Loucy (cell line): Measurements from ENCODE around the gene BTNL8.

Source experiments
- H2AFZ ChIP-seq: fragments of 200-600 bp; sonication (generic); 2 replicates; pipeline ENCODE4 v1.6.0; 2016; ENCODE audit warnings: antibody characterized with exemption, mild to moderate bottlenecking, low read length, moderate library complexity
- H3F3A ChIP-seq: fragments of 200-600 bp; 2 replicates; pipeline ENCODE4 v1.6.0; 2016; ENCODE audit warnings: antibody characterized with exemption, low read depth, mild to moderate bottlenecking
- H3K27me3 ChIP-seq: fragments of 200-600 bp; sonication (generic); 2 replicates; pipeline ENCODE4 v1.6.1; 2014; ENCODE audit warnings: low read length, mild to moderate bottlenecking; ENCODE audit not compliant: insufficient read depth, poor library complexity, severe bottlenecking
- H3K36me3 ChIP-seq: fragments of 200-600 bp; sonication (generic); 2 replicates; pipeline ENCODE4 v1.6.1; 2016; ENCODE audit warnings: low read length; ENCODE audit not compliant: insufficient read depth
- H3K4me1 ChIP-seq: fragments of 200-600 bp; sonication (generic); 2 replicates; pipeline ENCODE4 v1.5.1; 2014; ENCODE audit warnings: low read length, mild to moderate bottlenecking; ENCODE audit not compliant: insufficient read depth, poor library complexity, severe bottlenecking
- H3K4me2 ChIP-seq: fragments of 200-600 bp; sonication (generic); 2 replicates; pipeline ENCODE4 v1.6.0; 2014; ENCODE audit warnings: antibody characterized with exemption, low read length, low read depth, mild to moderate bottlenecking; ENCODE audit not compliant: poor library complexity, severe bottlenecking
- H3K4me3 ChIP-seq: fragments of 200-600 bp; sonication (generic); 2 replicates; pipeline ENCODE4 v1.5.1; 2014; ENCODE audit warnings: low read length, mild to moderate bottlenecking, mixed read lengths; ENCODE audit not compliant: poor library complexity, severe bottlenecking
- H3K79me2 ChIP-seq: fragments of 200-600 bp; sonication (generic); 2 replicates; pipeline ENCODE4 v1.6.1; 2014; ENCODE audit warnings: low read length; ENCODE audit not compliant: insufficient read depth
- H3K9ac ChIP-seq: fragments of 200-600 bp; sonication (generic); 2 replicates; pipeline ENCODE4 v1.6.0; 2014; ENCODE audit warnings: mild to moderate bottlenecking, low read depth, low read length, moderate library complexity; ENCODE audit not compliant: poor library complexity, severe bottlenecking
- H3K9me2 ChIP-seq: fragments of 200-600 bp; sonication (generic); replicated peaks from 2 replicates; pipeline ENCODE4 v1.6.1; 2016; ENCODE audit warnings: low read depth, low read length, mixed read lengths
- H3K9me3 ChIP-seq: fragments of 200-600 bp; sonication (generic); 2 replicates; pipeline ENCODE4 v1.6.1; 2014; ENCODE audit warnings: mild to moderate bottlenecking, antibody characterized with exemption, low read length, low read depth; ENCODE audit not compliant: insufficient read depth
- H4K20me1 ChIP-seq: fragments of 200-600 bp; sonication (generic); 2 replicates; pipeline ENCODE4 v1.6.0; 2014; ENCODE audit warnings: antibody characterized with exemption, low read length, mild to moderate bottlenecking; ENCODE audit not compliant: insufficient read depth, poor library complexity, severe bottlenecking
- EZH2phosphoT487 ChIP-seq: fragments of 200-600 bp; IDR thresholded peaks from 2 replicates; pipeline ENCODE4 v1.6.1; 2018; ENCODE audit warnings: antibody characterized with exemption, mild to moderate bottlenecking, moderate library complexity, borderline replicate concordance
- TF ChIP-seq, protein P1 (sequence below): fragments of 200-600 bp; sonication (generic); conservative IDR thresholded peaks from 2 replicates; pipeline ENCODE4 v1.5.1; 2014; ENCODE audit warnings: mild to moderate bottlenecking, antibody characterized with exemption, low read length

BTNL8 gene

DNA sequence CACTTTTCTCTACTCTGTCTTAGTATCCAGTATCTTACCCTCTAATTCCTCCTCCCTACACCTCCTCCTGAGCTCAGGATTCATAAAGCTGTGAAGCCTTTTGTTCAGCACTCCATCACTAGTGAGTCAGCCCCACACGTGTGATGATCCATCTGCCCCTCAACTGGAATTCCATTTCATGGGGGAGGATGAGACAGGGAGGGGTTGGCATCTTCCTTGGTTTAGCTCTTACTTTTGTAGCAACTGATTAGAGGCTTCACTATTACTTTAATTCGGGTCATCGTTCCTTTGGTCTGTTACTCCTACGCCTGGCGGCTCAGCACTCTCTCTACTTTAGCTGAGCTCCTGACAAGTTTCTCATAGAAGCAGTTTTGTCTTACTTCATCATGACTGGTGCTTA, 11.8 kb downstream of the BTNL8 start:
- Histone ChIP-seq H3K9ac (no peak overlapping the region), H3K4me2 (no peak overlapping the region)

DNA sequence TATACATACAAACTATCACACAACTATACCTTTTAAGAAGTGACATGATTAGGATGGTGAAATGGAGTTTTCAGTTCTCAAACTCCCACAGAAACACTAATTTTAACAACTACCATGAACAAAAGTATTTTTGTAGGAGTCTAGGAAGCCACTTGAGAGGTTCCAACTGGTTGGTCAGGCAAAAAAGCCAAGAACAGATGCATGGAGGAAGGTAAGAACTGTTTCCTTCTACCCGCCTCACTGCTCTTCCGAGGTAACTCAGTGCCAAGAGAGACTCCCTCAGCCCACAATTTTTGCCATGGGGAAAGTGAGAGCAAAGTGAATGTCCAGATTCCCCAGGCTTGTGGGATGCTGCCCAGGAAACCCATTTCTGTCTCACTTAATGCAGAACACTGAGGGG, 15.7 kb downstream of the BTNL8 start:
- TF ChIP-seq, protein P1, sequence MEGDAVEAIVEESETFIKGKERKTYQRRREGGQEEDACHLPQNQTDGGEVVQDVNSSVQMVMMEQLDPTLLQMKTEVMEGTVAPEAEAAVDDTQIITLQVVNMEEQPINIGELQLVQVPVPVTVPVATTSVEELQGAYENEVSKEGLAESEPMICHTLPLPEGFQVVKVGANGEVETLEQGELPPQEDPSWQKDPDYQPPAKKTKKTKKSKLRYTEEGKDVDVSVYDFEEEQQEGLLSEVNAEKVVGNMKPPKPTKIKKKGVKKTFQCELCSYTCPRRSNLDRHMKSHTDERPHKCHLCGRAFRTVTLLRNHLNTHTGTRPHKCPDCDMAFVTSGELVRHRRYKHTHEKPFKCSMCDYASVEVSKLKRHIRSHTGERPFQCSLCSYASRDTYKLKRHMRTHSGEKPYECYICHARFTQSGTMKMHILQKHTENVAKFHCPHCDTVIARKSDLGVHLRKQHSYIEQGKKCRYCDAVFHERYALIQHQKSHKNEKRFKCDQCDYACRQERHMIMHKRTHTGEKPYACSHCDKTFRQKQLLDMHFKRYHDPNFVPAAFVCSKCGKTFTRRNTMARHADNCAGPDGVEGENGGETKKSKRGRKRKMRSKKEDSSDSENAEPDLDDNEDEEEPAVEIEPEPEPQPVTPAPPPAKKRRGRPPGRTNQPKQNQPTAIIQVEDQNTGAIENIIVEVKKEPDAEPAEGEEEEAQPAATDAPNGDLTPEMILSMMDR = no peak
- TF ChIP-seq EZH2phosphoT487 = no peak
- no peak overlapping the region for H3K9ac ChIP-seq
- H3K79me2 ChIP-seq = no peaks in the 10 kb centered on the region
- H3K9me3 ChIP-seq = no peaks in the 10 kb centered on the region
- no peaks in the 10 kb centered on the region for H3K36me3 ChIP-seq
- H3K9me2 ChIP-seq = no peaks in the 10 kb centered on the region
- no peak overlapping the region for H3K4me3 ChIP-seq
- no peaks in the 10 kb centered on the region for H3K4me1 ChIP-seq
- no peaks in the 10 kb centered on the region for H4K20me1 ChIP-seq
- no peaks in the 10 kb centered on the region for H3F3A ChIP-seq
- no peak overlapping the region for H2AFZ ChIP-seq
- no peak overlapping the region for H3K4me2 ChIP-seq
- H3K27me3 ChIP-seq = no peaks in the 10 kb centered on the region

More for the DNA sequence above, 11.8 kb downstream of the BTNL8 start:
- TF ChIP-seq, protein P1 = no peak
- TF ChIP-seq EZH2phosphoT487 = no peak
- H4K20me1 ChIP-seq = no peaks in the 10 kb centered on the region
- H3K9me2 ChIP-seq = no peaks in the 10 kb centered on the region
- no peaks in the 10 kb centered on the region for H3K27me3 ChIP-seq
- H3K79me2 ChIP-seq = no peaks in the 10 kb centered on the region
- no peaks in the 10 kb centered on the region for H3K36me3 ChIP-seq
- no peaks in the 10 kb centered on the region for H3K9me3 ChIP-seq
- H3F3A ChIP-seq = no peaks in the 10 kb centered on the region
- H2AFZ ChIP-seq = no peak overlapping the region
- H3K4me3 ChIP-seq = no peak overlapping the region
- H3K4me1 ChIP-seq = no peaks in the 10 kb centered on the region

DNA sequence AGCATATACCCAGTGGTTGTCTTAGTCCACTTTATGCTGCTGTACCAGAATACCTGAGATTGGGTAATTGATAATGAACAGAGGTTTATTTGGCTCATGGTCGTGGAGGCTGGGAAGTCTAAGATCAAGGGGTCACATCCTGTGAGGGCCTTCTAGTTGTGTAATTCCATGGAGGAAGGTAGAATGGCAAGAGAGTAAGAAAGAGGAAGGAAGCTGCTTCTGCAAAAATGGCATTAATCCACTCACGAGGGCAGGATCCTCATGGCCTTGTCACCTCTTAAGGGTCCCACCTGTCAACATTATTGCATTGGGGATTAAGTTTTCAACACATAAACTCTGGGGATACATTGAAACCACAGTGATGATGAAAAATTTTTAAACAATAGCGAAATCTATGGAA, 17.0 kb downstream of the BTNL8 start:
- Histone ChIP-seq H3K36me3 (no peaks in the 10 kb centered on the region), H3K9me3 (no peaks in the 10 kb centered on the region), H3K27me3 (no peaks in the 10 kb centered on the region), H4K20me1 (no peaks in the 10 kb centered on the region), H3F3A (no peaks in the 10 kb centered on the region), H3K4me1 (no peaks in the 10 kb centered on the region), H3K4me2 (no peak overlapping the region), H3K9me2 (no peaks in the 10 kb centered on the region), H3K9ac (no peak overlapping the region), H3K4me3 (no peak overlapping the region), H2AFZ (no peak overlapping the region), H3K79me2 (no peaks in the 10 kb centered on the region)
- TF ChIP-seq EZH2phosphoT487 = no peak
- TF ChIP-seq, protein P1 = no peak
